WTC11 (cell line): ENCODE measurements around the gene ANG. TPM values are rescaled to one million over a fixed set of nuclear protein-coding genes. Genes with fewer than 3 reads are reported as not detected.

ENCODE experiments used
- ATAC-seq: fragments of 200-7000 bp; cut with Tn5 transposase; 2 replicates; pipeline ENCODE4 v1.10.0; 2021; ENCODE audit warnings: mild to moderate bottlenecking, moderate library complexity
- CTCF ChIA-PET: fragments of 300-600 bp; sonication (Branson Sonifier 250); formaldehyde crosslinking; loops from one replicate; lab custom pipeline; 2021; ENCODE audit warnings: antibody characterized with exemption; lab: Charles Lee
- POLR2A ChIA-PET: fragments of 350-600 bp; sonication (Branson Sonifier 250); formaldehyde crosslinking; loops from one replicate; lab custom pipeline; 2021; ENCODE audit warnings: antibody characterized with exemption; lab: Charles Lee
- DNase-seq: peaks from one replicate; pipeline ENCODE4 v3.0.0; 2021; ENCODE audit warnings: low spot score
- H3K27ac Mint-ChIP-seq: 2 replicates; pipeline ENCODE4 v1.8.0; 2021; ENCODE audit warnings: mixed read lengths
- H3K27me3 Mint-ChIP-seq: 2 replicates; pipeline ENCODE4 v1.8.0; 2021; ENCODE audit warnings: low read depth, mild to moderate bottlenecking, moderate library complexity, mixed read lengths
- H3K36me3 Mint-ChIP-seq: 2 replicates; pipeline ENCODE4 v1.8.0; 2021; ENCODE audit warnings: mixed read lengths
- H3K4me1 Mint-ChIP-seq: 2 replicates; pipeline ENCODE4 v1.8.0; 2022; ENCODE audit warnings: mixed read lengths
- H3K4me3 Mint-ChIP-seq: 2 replicates; pipeline ENCODE4 v1.8.0; 2021; ENCODE audit warnings: mild to moderate bottlenecking, moderate library complexity, mixed read lengths
- H3K9me3 Mint-ChIP-seq: 2 replicates; pipeline ENCODE4 v1.8.0; 2021; ENCODE audit warnings: mixed read lengths
- ARID4B ChIP-seq: sonication (generic); formaldehyde crosslinking; IDR thresholded peaks from 2 replicates; pipeline ENCODE4 v1.8.0; 2023; ENCODE audit warnings: missing genetic modification reagents, mild to moderate bottlenecking, borderline replicate concordance
- ATF1 ChIP-seq: sonication (generic); formaldehyde crosslinking; IDR thresholded peaks from 2 replicates; pipeline ENCODE4 v1.8.1; 2023; ENCODE audit warnings: mild to moderate bottlenecking, moderate library complexity, missing genetic modification reagents
- EMX1 ChIP-seq: fragments of 250-450 bp; sonication (Bioruptor Pico); IDR thresholded peaks from 2 replicates; pipeline ENCODE4 v1.8.0; 2021; ENCODE audit warnings: mild to moderate bottlenecking
- IRF2 ChIP-seq: sonication (generic); formaldehyde crosslinking; IDR thresholded peaks from 2 replicates; pipeline ENCODE4 v1.8.0; 2022; ENCODE audit warnings: low read depth, missing genetic modification reagents, borderline replicate concordance
- SOX15 ChIP-seq: fragments of 250-450 bp; sonication (Bioruptor Pico); IDR thresholded peaks from 2 replicates; pipeline ENCODE4 v1.9.0; 2021; ENCODE audit warnings: mild to moderate bottlenecking
- ZBTB21 ChIP-seq: sonication (generic); formaldehyde crosslinking; IDR thresholded peaks from 2 replicates; pipeline ENCODE4 v1.8.1; 2023; ENCODE audit warnings: mild to moderate bottlenecking, missing genetic modification reagents, borderline replicate concordance
- total RNA-seq: library from RNA; stranded (reverse); gene quantifications from 3 replicates; pipeline ENCODE4 v1.2.3, GENCODE V29; 2021
- TF ChIP-seq, protein P1 (sequence below): fragments of 250-450 bp; sonication (Bioruptor Pico); IDR thresholded peaks from 2 replicates; pipeline ENCODE4 v1.9.0; 2021; ENCODE audit warnings: mild to moderate bottlenecking
- TF ChIP-seq, protein P2 (sequence below): fragments of 250-450 bp; sonication (Bioruptor Pico); conservative IDR thresholded peaks from 2 replicates; pipeline ENCODE4 v1.9.0; 2021; ENCODE audit warnings: mild to moderate bottlenecking
- TF ChIP-seq, protein P3 (sequence below): sonication (generic); formaldehyde crosslinking; conservative IDR thresholded peaks from 2 replicates; pipeline ENCODE4 v1.8.1; 2023; ENCODE audit warnings: mild to moderate bottlenecking, low read depth, missing genetic modification reagents, moderate library complexity

Gene ANG
- total RNA-seq, 1 experiment from 2014 or later, result 4.8 TPM

GRCh38 chr14:20679907-20680306 is 8.7 kb upstream of the ANG start (continued):
- no peak for TF ChIP-seq ARID4B (CRISPR knock-in tag)
- TF ChIP-seq ZBTB21, result no peak
- TF ChIP-seq SOX15 (CRISPR knock-in tag), result no peak

DNA sequence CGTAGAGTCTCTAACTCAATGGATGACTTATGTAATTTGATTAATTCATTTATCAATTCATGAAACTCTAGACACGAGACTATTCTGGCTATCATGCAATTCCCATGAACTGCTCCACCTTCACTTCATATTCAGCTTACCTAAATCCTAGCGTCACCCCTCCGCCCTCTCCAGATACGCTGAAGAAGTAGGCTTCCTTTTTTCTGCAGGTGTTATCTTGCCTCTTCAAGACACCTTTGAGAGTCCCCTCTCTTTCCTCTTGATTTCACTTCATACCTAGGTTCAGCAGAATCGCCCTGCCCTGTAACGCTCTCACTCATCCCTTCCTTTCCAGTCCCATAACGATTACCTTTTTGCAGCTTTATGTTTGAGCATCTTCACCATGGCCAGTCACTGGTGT is 8.2 kb upstream of the ANG start:
- no peak for DNase-seq
- TF ChIP-seq EMX1 (CRISPR knock-in tag), result no peak
- TF ChIP-seq, protein P1, sequence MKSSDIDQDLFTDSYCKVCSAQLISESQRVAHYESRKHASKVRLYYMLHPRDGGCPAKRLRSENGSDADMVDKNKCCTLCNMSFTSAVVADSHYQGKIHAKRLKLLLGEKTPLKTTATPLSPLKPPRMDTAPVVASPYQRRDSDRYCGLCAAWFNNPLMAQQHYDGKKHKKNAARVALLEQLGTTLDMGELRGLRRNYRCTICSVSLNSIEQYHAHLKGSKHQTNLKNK, result no peak
- TF ChIP-seq, protein P2, sequence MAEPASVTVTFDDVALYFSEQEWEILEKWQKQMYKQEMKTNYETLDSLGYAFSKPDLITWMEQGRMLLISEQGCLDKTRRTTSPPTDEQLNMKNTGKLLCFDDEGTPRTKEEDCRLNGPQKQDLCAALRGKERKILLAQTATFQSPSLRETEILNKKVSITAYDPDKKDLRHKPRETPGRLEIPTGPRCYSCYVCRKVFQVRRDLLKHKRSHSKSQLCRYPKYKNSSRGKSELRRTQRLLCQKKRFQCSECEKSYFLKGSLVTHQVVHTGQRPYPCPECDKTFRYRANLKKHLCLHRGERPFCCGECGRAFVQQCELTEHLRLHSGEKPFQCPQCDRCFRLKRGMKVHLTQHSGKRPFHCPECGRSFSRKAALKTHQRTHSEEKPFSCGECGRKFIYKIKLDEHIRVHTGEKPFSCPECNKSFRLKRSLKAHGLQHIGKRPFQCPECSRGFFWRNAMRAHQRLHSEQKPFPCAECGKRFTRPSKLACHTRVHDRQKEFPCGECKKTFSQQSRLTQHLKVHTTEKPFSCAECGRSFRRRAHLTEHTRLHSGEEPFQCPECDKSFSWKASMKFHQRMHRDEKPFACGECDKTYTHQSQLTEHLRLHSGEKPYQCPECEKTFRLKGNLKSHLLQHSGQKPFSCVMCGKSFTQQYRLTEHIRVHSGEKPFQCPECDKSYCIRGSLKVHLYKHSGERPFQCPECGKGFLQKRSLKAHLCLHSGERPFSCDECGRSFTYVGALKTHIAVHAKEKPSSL (CRISPR knock-in tag), result no peak
- no peak for TF ChIP-seq ATF1 (CRISPR knock-in tag)
- TF ChIP-seq, all 79 proteins: peak for 0
- no peak for ATAC-seq
- peaks cover 25% of the 10 kb centered on the region for H3K4me1 Mint-ChIP-seq
- no peaks in the 10 kb centered on the region for H3K9me3 Mint-ChIP-seq
- ChIA-PET CTCF (interaction anchor here (1.3 to 8.1 kb wide), 8 partner anchors 11 to 291 kb away, joined by 4 to 106 read pairs (median 12); no protein-coding TSS in a partner anchor), POLR2A (interaction anchor here (3.6 kb wide), 1 partner anchor 338 kb away, joined by 24 read pairs; the partner anchor contains the start of gene PARP2)
- no peak overlapping the region for H3K27ac Mint-ChIP-seq
- H3K27me3 Mint-ChIP-seq, result peaks cover 3% of the 10 kb centered on the region
- H3K36me3 Mint-ChIP-seq, result no peaks in the 10 kb centered on the region
- no peak overlapping the region for H3K4me3 Mint-ChIP-seq

GRCh38 chr14:20680843-20681347 is 7.7 kb upstream of the ANG start:
- ChIA-PET POLR2A (interaction anchor here (0.6 to 3.6 kb wide), 6 partner anchors 21 to 585 kb away, joined by 3 to 24 read pairs (median 4); partner anchors contain the start of gene PARP2), CTCF (interaction anchor here (0.6 to 8.1 kb wide), 14 partner anchors 10 to 290 kb away, joined by 3 to 106 read pairs (median 8); no protein-coding TSS in a partner anchor)
- Mint-ChIP-seq H3K36me3 (no peaks in the 10 kb centered on the region), H3K4me1 (peaks cover 28% of the 10 kb centered on the region), H3K9me3 (no peaks in the 10 kb centered on the region), H3K4me3 (no peak overlapping the region), H3K27ac (peak overlapping the region; percentile 97), H3K27me3 (peaks cover 6% of the 10 kb centered on the region)
- peak; percentile 5 for ATAC-seq
- peak; percentile 38 for DNase-seq
- TF ChIP-seq, protein P3, sequence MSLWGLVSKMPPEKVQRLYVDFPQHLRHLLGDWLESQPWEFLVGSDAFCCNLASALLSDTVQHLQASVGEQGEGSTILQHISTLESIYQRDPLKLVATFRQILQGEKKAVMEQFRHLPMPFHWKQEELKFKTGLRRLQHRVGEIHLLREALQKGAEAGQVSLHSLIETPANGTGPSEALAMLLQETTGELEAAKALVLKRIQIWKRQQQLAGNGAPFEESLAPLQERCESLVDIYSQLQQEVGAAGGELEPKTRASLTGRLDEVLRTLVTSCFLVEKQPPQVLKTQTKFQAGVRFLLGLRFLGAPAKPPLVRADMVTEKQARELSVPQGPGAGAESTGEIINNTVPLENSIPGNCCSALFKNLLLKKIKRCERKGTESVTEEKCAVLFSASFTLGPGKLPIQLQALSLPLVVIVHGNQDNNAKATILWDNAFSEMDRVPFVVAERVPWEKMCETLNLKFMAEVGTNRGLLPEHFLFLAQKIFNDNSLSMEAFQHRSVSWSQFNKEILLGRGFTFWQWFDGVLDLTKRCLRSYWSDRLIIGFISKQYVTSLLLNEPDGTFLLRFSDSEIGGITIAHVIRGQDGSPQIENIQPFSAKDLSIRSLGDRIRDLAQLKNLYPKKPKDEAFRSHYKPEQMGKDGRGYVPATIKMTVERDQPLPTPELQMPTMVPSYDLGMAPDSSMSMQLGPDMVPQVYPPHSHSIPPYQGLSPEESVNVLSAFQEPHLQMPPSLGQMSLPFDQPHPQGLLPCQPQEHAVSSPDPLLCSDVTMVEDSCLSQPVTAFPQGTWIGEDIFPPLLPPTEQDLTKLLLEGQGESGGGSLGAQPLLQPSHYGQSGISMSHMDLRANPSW (CRISPR knock-in tag), result no peak
- no peak for TF ChIP-seq IRF2
